GM23338 (cell line): Measurements from ENCODE around the gene ETFBKMT. TPM values are rescaled to one million over a fixed set of nuclear protein-coding genes. Genes with fewer than 3 reads are reported as not detected.

Source experiments
- ATAC-seq: fragments of 200-7000 bp; cut with Tn5 transposase; 3 replicates; pipeline ENCODE4 v1.9.1; 2020
- DNase-seq: peaks from one replicate; pipeline ENCODE4 v3.0.0-alpha.2; 2015; ENCODE audit warnings: low spot score
- H2AFZ ChIP-seq: fragments of 200-600 bp; sonication (generic); 2 replicates; pipeline ENCODE4 v1.8.0; 2016; ENCODE audit warnings: antibody characterized with exemption, mild to moderate bottlenecking, moderate library complexity
- H3F3A ChIP-seq: fragments of 200-600 bp; sonication (generic); replicated peaks from 2 replicates; pipeline ENCODE4 v1.8.0; 2017; ENCODE audit warnings: antibody characterized with exemption, mixed run types, low read depth
- H3K27ac ChIP-seq: fragments of 200-600 bp; sonication (generic); 2 replicates; pipeline ENCODE4 v1.6.1; 2016; ENCODE audit warnings: low read depth
- H3K27me3 ChIP-seq: fragments of 200-600 bp; sonication (generic); 2 replicates; pipeline ENCODE4 v1.8.0; 2016; ENCODE audit warnings: mild to moderate bottlenecking, mixed run types, moderate library complexity; ENCODE audit not compliant: insufficient read depth
- H3K36me3 ChIP-seq: fragments of 200-600 bp; sonication (generic); 2 replicates; pipeline ENCODE4 v1.8.0; 2016; ENCODE audit warnings: mild to moderate bottlenecking; ENCODE audit not compliant: insufficient read depth
- H3K4me1 ChIP-seq: fragments of 200-600 bp; sonication (generic); 2 replicates; pipeline ENCODE4 v1.8.0; 2016; ENCODE audit warnings: mild to moderate bottlenecking, moderate library complexity; ENCODE audit not compliant: insufficient read depth
- H3K4me2 ChIP-seq: fragments of 200-600 bp; sonication (generic); 2 replicates; pipeline ENCODE4 v1.7.1; 2017; ENCODE audit warnings: mixed run types
- H3K4me3 ChIP-seq: fragments of 200-600 bp; sonication (generic); 2 replicates; pipeline ENCODE4 v1.6.1; 2016; ENCODE audit warnings: mixed run types
- H3K79me2 ChIP-seq: fragments of 200-600 bp; sonication (generic); replicated peaks from 2 replicates; pipeline ENCODE4 v1.8.0; 2017; ENCODE audit warnings: mild to moderate bottlenecking; ENCODE audit not compliant: insufficient read depth
- H3K9me2 ChIP-seq: fragments of 200-600 bp; sonication (generic); 2 replicates; pipeline ENCODE4 v1.8.0; 2017; ENCODE audit not compliant: insufficient read depth
- H4K20me1 ChIP-seq: fragments of 200-600 bp; sonication (generic); replicated peaks from 2 replicates; pipeline ENCODE4 v1.8.0; 2017; ENCODE audit warnings: mild to moderate bottlenecking; ENCODE audit not compliant: insufficient read depth
- H3K27ac Mint-ChIP-seq: 2 replicates; pipeline ENCODE4 v1.8.0; 2020; ENCODE audit warnings: inconsistent platforms, mild to moderate bottlenecking, moderate library complexity, mixed read lengths
- H3K27me3 Mint-ChIP-seq: 3 replicates; pipeline ENCODE4 v1.8.0; 2022; ENCODE audit warnings: low read depth, mild to moderate bottlenecking, moderate library complexity, mixed read lengths, inconsistent platforms; ENCODE audit not compliant: insufficient read depth, poor library complexity
- H3K36me3 Mint-ChIP-seq: 3 replicates; pipeline ENCODE4 v1.8.0; 2021; ENCODE audit warnings: low read depth, mild to moderate bottlenecking, inconsistent platforms, moderate library complexity, mixed read lengths
- H3K4me1 Mint-ChIP-seq: 3 replicates; pipeline ENCODE4 v1.8.0; 2020; ENCODE audit warnings: mild to moderate bottlenecking, inconsistent platforms, mixed read lengths
- H3K4me3 Mint-ChIP-seq: 3 replicates; pipeline ENCODE4 v1.8.0; 2021; ENCODE audit warnings: moderate library complexity, mild to moderate bottlenecking, inconsistent platforms, mixed read lengths
- H3K9me3 Mint-ChIP-seq: 3 replicates; pipeline ENCODE4 v1.8.0; 2020; ENCODE audit warnings: moderate library complexity, mild to moderate bottlenecking, inconsistent platforms, mixed read lengths
- CREB1 ChIP-seq: fragments of 250-450 bp; sonication (Bioruptor Pico); IDR thresholded peaks from 2 replicates; pipeline ENCODE4 v1.5.0; 2020; ENCODE audit warnings: low read depth, mild to moderate bottlenecking, moderate library complexity
- EZH2 ChIP-seq: fragments of 200-600 bp; sonication (generic); IDR thresholded peaks from one replicate; pipeline ENCODE4 v1.8.0; 2017; ENCODE audit warnings: antibody characterized with exemption, mild to moderate bottlenecking, low read depth; ENCODE audit not compliant: unreplicated experiment
- EZH2phosphoT487 ChIP-seq: fragments of 200-600 bp; sonication (generic); IDR thresholded peaks from one replicate; pipeline ENCODE4 v1.8.1; 2018; ENCODE audit warnings: antibody characterized with exemption; ENCODE audit not compliant: unreplicated experiment
- NANOG ChIP-seq: IDR thresholded peaks from 2 replicates; pipeline ENCODE4 v1.6.1; 2016; ENCODE audit warnings: antibody characterized with exemption, borderline replicate concordance
- POLR2AphosphoS5 ChIP-seq: IDR thresholded peaks from 2 replicates; pipeline ENCODE4 v1.6.1; 2016; ENCODE audit warnings: antibody characterized with exemption, low read depth
- STAT1 ChIP-seq: IDR thresholded peaks from one replicate; pipeline ENCODE4 v1.6.1; 2016; ENCODE audit warnings: antibody characterized with exemption; ENCODE audit not compliant: unreplicated experiment
- ZNF114 ChIP-seq: fragments of 250-450 bp; sonication (Bioruptor Pico); IDR thresholded peaks from 2 replicates; pipeline ENCODE4 v1.5.0; 2020; ENCODE audit warnings: mild to moderate bottlenecking, moderate library complexity
- ZNF331 ChIP-seq: fragments of 250-450 bp; sonication (Bioruptor Pico); IDR thresholded peaks from 2 replicates; pipeline ENCODE4 v1.5.0; 2020; ENCODE audit warnings: low read depth, mild to moderate bottlenecking, moderate library complexity
- polyA plus RNA-seq: library from polyadenylated mRNA; unstranded; fragments of >200 nt; fragmentation: Nextera tagmentation; extraction: Ambion mirVana; gene quantifications from 2 replicates; pipeline ENCODE4 v1.2.1, GENCODE V29; 2016
- total RNA-seq: library from RNA; depleted of rRNA; stranded (reverse); fragments of >200 nt; shearing (Covaris generic); gene quantifications from 2 replicates; pipeline ENCODE4 v1.2.3, GENCODE V29; 2014
- TF ChIP-seq, protein P1 (sequence below), 2 experiments: fragments of 200-600 bp in 1 of 2; sonication (generic) in 1 of 2; conservative IDR thresholded peaks; 2 replicates each; pipeline versions ENCODE4 v1.5.1 to v1.6.1; 2016 to 2017; ENCODE audit warnings: antibody characterized with exemption in 2 of 2, low read depth in 2 of 2, mild to moderate bottlenecking in 2 of 2, moderate library complexity in 1 of 2
- TF ChIP-seq, protein P2 (sequence below): IDR thresholded peaks from 2 replicates; pipeline ENCODE4 v1.6.1; 2016; ENCODE audit warnings: antibody characterized with exemption

Gene ETFBKMT
- total and polyA plus RNA-seq, 2 experiments from 2014 or later = 0.79 to 3.2 TPM

- Mint-ChIP-seq H3K9me3 (peaks cover 27% of the 10 kb centered on the region), H3K36me3 (peaks cover 29% of the 10 kb centered on the region), H3K4me3 (no peak overlapping the region), H3K4me1 (peaks cover 7% of the 10 kb centered on the region), H3K27ac (no peak overlapping the region), H3K27me3 (peaks cover 3% of the 10 kb centered on the region)
- H3K27ac ChIP-seq = no peak overlapping the region
- ATAC-seq (no peak), DNase-seq (no peak)
- no peaks in the 10 kb centered on the region for H3K79me2 ChIP-seq
- no peak overlapping the region for H3K4me2 ChIP-seq
- H3K4me1 ChIP-seq = peaks cover 10% of the 10 kb centered on the region; the same call in 1 of the 2 replicates
- no peaks in the 10 kb centered on the region for H4K20me1 ChIP-seq
- TF ChIP-seq, protein P1, sequence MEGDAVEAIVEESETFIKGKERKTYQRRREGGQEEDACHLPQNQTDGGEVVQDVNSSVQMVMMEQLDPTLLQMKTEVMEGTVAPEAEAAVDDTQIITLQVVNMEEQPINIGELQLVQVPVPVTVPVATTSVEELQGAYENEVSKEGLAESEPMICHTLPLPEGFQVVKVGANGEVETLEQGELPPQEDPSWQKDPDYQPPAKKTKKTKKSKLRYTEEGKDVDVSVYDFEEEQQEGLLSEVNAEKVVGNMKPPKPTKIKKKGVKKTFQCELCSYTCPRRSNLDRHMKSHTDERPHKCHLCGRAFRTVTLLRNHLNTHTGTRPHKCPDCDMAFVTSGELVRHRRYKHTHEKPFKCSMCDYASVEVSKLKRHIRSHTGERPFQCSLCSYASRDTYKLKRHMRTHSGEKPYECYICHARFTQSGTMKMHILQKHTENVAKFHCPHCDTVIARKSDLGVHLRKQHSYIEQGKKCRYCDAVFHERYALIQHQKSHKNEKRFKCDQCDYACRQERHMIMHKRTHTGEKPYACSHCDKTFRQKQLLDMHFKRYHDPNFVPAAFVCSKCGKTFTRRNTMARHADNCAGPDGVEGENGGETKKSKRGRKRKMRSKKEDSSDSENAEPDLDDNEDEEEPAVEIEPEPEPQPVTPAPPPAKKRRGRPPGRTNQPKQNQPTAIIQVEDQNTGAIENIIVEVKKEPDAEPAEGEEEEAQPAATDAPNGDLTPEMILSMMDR (conservative IDR thresholded peaks at IDR 0.05; ENCODE audit: low read depth in 2 of 2) = no peak
- no peak for TF ChIP-seq EZH2phosphoT487
- TF ChIP-seq EZH2 = no peak
- no peak for TF ChIP-seq ZNF331 (CRISPR knock-in tag)
- no peak for TF ChIP-seq ZNF114 (CRISPR knock-in tag)
- TF ChIP-seq STAT1 = no peak
- no peak for TF ChIP-seq CREB1 (CRISPR knock-in tag)
- TF ChIP-seq NANOG = no peak
- TF ChIP-seq, protein P2, sequence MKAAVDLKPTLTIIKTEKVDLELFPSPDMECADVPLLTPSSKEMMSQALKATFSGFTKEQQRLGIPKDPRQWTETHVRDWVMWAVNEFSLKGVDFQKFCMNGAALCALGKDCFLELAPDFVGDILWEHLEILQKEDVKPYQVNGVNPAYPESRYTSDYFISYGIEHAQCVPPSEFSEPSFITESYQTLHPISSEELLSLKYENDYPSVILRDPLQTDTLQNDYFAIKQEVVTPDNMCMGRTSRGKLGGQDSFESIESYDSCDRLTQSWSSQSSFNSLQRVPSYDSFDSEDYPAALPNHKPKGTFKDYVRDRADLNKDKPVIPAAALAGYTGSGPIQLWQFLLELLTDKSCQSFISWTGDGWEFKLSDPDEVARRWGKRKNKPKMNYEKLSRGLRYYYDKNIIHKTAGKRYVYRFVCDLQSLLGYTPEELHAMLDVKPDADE = no peak
- H3K4me3 ChIP-seq = no peak overlapping the region
- H3K27me3 ChIP-seq = no peaks in the 10 kb centered on the region
- no peak overlapping the region for H2AFZ ChIP-seq
- H3F3A ChIP-seq = peaks cover 3% of the 10 kb centered on the region
- H3K9me2 ChIP-seq = 0 out of 2 replicates have a peak, but pooled peaks cover 3% of the 10 kb centered on the region
- H3K36me3 ChIP-seq = peaks cover 11% of the 10 kb centered on the region
Observed at GRCh38 chr12:31662176-31662849, 2.8 kb downstream of the ETFBKMT start.

DNA sequence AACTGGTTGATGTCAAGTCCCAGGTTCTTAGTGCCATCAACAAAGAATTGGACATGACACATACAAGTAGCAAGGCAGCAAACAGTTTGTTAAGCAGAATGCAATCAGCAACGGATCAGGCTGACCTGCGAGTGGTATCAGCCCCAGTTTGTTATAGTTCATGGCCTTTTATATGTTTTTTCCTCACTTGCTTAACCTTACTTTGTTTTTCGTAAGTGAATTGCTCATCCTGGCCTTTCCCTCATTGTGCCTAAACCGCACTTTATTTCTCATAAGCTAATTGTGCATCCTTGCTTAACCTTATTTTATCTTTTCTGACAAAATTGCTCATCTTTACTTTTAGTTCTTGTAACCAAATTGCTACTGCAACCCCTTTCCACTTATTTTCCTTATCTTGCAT is 4.1 kb downstream of the ETFBKMT start:
- Histone ChIP-seq H3K27ac (no peak overlapping the region), H3K36me3 (peaks cover 11% of the 10 kb centered on the region), H3K27me3 (no peaks in the 10 kb centered on the region), H3K9me2 (0 out of 2 replicates have a peak, but pooled peaks cover 3% of the 10 kb centered on the region), H3K4me1 (no peaks in the 10 kb centered on the region), H3K4me3 (no peak overlapping the region), H4K20me1 (no peaks in the 10 kb centered on the region), H3K79me2 (no peaks in the 10 kb centered on the region), H3F3A (peaks cover 3% of the 10 kb centered on the region), H3K4me2 (no peak overlapping the region), H2AFZ (no peak overlapping the region)
- peaks cover 3% of the 10 kb centered on the region for H3K27me3 Mint-ChIP-seq
- no peak overlapping the region for H3K4me3 Mint-ChIP-seq
- peaks cover 1% of the 10 kb centered on the region; the same call in 1 of the 3 replicates for H3K4me1 Mint-ChIP-seq
- no peak for ATAC-seq
- no peak overlapping the region for H3K27ac Mint-ChIP-seq
- H3K36me3 Mint-ChIP-seq = peaks cover 37% of the 10 kb centered on the region
- no peak for DNase-seq
- TF ChIP-seq POLR2AphosphoS5 (no peak), ZNF114 (CRISPR knock-in tag) (no peak)
- H3K9me3 Mint-ChIP-seq = peaks cover 38% of the 10 kb centered on the region
